Astrocyte of the hippocampus (primary cell): ENCODE data around the gene RTN4.

Source experiments
- DNase-seq: peaks from one replicate; pipeline ENCODE4 v3.0.0; 2011; ENCODE audit warnings: low read depth, low spot score

Gene RTN4

DNA sequence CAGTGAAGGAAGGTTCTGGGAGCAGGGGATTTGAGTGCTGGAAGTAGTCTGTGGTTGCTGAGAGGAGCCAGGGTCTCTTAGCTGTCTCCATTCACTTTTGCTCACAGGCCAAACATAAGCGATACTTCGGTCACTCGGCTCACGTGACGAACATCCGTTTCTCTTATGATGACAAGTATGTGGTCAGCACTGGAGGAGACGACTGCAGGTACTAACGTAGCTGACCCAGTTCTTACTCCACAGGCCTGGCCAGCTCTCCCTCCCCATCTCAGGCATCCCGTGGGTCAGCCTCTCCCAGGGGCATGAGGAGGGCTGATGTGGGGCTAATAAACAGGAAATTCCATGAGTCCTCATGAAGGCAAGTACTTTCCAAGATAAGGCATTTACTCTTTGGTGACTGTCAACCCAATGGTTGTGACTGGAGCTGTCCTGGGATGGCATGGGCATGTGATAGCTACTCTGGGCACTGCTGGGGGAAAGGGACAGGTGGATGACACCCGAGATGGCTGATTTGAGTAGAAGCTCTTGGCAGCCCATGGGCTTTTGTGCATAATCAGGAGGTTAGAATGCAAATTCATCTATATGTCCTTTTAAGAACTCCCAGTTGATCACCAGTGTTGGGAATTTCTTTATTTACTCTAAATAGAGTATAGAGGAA is 81.6 kb downstream of the RTN4 start:
- no peak for DNase-seq

GRCh38 chr2:54967759-54968365 is 82.4 kb downstream of the RTN4 start:
- DNase-seq, result no peak

DNA sequence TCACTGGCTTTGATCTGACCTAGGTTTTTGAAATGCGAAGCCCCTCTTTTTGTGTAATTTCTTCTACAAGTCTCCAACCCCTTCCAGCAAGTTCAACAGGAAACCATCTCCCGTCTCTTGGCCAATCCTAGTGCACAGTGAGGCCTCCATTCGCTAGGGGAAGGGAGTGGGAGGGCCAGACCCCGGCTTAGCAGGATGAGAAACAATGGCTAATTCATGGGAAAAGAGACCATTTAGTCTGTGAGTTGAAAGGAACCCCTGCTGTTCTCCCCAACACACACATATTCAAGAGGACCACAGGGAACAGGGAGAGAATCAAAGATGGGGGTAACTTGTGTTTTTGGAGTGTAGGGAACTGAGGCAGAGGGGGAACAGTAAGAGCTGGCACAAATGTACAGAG is 83.0 kb downstream of the RTN4 start:
- no peak for DNase-seq

GRCh38 chr2:54966837-54967236 is 83.4 kb downstream of the RTN4 start:
- DNase-seq, result no peak

GRCh38 chr2:54966165-54966832 is 84.0 kb downstream of the RTN4 start:
- DNase-seq, result no peak

DNA sequence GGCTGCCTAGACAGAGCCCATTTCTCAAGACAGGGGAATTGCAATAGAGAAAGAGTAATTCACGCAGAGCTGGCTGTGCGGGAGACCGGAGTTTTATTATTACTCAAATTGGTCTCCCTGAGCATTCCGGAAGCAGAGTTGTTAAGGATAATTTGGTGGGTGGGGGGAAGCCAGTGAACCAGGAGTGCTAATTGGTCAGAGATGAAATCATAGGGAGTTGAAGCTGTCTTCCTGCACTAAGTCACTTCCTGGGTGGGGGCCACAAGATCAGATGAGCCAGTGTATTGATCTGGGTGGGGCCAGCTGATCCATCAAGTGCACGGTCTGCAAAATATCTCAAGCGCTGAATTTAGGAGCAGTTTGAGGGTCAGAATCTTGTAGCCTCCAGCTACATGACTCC is 84.8 kb downstream of the RTN4 start:
- no peak for DNase-seq

DNA sequence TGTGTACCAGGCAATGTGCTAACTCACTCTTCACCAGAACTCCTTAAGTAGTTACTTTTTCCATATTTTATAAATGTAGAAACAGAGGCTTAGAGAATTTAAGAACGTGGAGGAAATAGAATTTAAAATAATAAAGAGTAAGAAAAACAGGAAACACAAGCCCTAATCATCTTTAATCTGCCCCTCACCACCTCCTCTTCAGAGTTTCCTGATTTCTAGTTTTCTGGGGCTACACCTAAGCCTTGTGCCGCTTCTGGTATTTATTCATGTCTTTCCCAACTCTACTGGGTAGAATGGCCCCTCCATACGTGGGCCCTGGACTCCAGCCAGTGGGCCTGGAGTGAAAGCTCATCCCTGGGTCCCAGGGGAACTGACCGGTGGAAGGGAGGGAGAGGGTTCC is 85.4 kb downstream of the RTN4 start:
- no peak for DNase-seq

- DNase-seq, result peak; percentile 67
Observed at GRCh38 chr2:54964271-54964670, 86.0 kb downstream of the RTN4 start.

DNA sequence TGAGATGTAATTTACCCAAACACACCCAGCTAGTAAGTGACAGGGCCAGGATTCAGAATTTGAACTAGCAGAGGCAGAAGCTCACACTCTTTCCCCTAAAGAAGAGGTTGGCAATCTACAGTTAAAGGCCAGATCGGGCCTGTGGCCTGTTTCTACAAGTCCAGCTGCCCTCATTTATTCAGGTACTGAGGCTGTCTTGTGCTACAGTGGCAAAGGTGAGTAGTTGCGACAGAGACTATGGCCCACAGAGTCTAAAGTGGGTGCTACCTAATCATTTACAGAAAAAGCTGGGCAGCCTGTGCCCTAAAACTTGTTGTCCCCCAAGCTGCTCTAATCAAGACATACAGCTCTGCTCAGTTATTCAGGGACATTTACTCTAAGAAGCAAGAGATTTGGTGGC is 86.8 kb downstream of the RTN4 start:
- no peak for DNase-seq

DNA sequence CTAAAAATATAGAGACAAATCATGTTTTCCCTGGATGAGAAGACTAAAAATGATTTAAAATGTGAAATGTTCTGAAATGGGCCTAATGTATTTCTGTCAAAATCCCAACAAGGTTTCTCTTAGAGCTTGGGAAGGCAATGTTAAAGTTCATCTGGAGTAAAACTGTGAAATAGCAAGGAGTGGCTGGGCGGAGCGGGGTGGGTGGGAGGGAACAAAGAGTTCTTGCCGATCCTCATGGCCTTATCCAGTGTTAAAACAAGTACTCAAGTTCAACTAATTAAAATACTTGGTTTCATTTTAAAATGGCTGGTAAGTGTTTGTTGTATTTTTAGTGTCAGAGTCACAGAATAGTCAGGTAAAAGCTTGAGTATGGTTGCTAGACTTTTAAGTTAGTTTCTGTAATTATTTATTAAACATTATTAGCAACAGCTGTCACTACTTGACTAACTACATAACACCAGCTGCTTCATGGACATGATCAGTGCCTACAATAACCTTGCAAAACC is 87.3 kb downstream of the RTN4 start:
- no peak for DNase-seq

DNA sequence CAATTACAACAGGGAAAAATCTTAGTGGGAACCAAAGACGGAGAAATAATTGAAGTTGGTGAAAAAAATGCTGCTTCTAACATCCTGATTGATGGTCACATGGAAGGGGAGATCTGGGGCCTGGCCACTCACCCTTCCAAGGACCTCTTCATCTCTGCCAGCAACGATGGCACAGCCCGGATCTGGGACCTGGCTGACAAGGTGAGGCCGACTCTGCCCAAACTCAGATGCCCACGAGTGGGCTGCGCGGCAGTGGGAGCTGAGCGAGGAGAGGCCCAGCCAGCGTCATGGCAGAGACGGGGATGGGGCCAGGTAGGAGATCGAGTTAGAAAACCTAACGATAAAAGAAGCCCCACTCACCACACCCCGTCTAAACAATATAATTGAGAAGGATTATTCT is 87.7 kb downstream of the RTN4 start:
- no peak for DNase-seq

- no peak for DNase-seq
Observed at GRCh38 chr2:54960164-54960563, 90.1 kb downstream of the RTN4 start.

GRCh38 chr2:54958717-54959371 is 91.4 kb downstream of the RTN4 start:
- DNase-seq, result no peak

DNA sequence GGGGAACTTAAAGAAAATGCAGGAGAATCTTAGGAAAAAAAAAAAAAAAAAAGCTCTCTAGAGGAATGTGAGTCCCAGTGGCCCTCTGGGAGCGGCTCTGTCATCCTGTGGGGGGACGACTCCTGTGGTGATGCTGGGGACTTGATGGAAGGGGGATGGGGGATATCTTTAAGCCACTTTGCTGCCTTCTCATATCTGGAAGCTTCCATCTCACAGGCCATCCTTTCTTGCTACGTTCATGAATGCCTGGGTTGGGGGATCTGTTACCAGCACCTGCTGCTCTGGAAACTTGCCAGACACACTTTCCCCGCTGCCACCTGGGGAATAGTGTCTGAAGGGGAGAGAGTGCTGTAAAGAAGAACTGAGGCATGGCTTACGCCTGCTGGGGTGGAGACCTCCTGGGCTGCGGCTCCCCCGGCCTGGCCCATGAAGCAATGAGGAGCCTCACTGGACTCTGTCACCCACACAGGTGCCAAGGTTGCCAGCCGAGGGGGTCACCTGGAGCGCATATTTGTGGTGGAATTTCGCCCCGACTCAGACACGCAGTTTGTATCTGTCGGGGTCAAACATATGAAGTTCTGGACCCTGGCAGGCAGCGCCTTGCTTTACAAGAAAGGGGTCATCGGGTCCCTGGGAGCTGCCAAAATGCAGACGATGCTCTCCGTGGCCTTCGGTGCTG is 92.8 kb downstream of the RTN4 start:
- DNase-seq, result no peak

GRCh38 chr2:54956111-54956627 is 94.1 kb downstream of the RTN4 start:
- DNase-seq, result no peak

DNA sequence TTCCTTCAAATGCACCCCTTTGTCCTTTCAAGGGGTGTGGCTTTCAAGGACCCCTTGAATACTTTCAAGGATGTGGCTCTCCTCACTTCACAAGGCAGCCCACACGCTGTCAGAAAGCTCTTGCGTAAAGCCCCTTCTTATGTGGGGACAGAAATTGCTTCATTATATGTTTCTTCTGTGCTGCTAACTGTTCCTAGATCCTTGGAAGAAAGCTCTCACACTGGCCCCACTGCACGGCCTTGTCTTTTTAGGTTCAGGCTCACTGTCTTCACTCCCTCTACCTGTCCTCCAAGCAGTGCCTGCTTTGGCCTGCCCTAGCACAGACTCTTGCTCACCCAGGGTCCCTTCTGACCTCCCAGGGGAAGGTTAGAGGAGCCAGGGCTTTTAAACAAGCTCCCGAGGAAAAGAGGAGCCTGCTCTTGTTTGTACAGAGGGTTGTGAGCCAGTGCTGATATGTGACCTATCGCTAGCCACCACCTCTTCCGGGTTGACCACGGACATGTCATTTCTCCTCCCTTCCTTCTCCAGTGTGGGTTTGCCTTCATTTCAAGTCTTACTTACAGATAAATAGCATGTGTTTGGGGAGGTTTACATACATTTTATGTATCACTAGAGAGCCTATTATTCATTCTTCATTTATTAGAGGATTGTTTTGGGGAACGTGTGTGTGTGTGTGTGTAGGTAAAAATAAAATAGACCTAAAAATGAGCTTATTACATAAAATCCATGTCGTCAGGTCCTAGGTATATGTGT is 94.7 kb downstream of the RTN4 start:
- DNase-seq, result no peak

DNA sequence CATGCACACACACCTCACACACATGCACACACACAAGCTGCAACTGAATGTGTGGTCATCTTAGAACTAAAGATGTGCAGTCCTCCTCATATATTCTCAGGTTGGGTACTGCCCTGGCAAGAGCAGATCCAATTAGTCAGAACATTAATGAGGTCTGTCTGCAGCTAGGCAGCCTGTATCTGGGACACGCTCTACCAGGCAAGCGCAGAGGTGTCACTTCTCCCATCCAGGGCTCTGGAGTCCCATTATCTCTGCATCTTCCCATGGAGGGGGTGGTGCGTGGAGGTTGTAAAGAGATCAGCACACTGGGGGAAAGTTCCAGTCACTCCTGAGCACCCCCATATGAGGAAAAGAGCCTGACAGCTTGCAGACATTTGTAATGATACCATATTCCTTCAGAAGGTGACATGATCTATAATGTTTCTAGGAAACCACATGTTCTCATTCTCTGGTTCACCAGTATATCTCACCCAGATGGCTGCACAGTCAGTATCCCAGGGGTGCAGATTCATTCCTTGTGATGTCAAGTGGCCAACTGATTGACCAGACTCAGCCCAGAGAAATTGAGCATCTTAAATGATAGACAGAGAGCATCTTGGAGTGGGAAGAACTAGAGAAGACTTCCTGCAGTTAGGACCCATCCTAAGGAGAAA is 95.4 kb downstream of the RTN4 start:
- DNase-seq, result no peak

- no peak for DNase-seq
Observed at GRCh38 chr2:54954158-54954557, 96.1 kb downstream of the RTN4 start.

DNA sequence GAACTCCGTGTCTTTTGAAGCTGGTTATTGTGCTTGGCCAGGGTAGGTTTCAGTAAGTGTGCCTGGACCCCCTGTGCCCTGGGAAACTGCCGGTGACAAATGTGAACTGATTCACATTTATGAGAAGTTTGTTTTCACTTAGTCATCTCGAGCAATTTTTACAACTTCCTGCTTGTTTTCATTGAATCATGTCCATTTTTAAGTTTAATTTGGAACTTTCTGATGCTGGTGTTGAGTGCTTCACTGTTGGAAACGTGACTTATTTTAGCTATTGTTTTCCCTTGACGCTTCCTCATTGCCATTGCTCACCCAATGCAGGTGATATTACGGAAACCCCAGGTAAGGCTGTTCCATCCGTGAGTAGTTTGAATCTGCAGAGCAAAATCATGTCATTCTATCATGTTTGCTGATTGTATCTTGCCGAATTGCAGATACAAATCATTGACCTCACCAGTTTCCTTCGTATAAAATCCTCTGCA is 97.2 kb downstream of the RTN4 start:
- DNase-seq, result no peak

- DNase-seq, result no peak
Observed at GRCh38 chr2:54952425-54952824, 97.8 kb downstream of the RTN4 start.
